NCI-H526 (cell line): Measurements from ENCODE around the gene BIRC6.
"Not testable (repeated sequence)": the region's sequence is repeated elsewhere in the genome, so short reads cannot be mapped to it uniquely, and the experiment has no call there.

Experiments used
- DNase-seq, 2 experiments: peaks; one replicate each; lab custom pipeline; 2025; lab: John Stamatoyannopoulos, UW

The BIRC6 gene

DNA sequence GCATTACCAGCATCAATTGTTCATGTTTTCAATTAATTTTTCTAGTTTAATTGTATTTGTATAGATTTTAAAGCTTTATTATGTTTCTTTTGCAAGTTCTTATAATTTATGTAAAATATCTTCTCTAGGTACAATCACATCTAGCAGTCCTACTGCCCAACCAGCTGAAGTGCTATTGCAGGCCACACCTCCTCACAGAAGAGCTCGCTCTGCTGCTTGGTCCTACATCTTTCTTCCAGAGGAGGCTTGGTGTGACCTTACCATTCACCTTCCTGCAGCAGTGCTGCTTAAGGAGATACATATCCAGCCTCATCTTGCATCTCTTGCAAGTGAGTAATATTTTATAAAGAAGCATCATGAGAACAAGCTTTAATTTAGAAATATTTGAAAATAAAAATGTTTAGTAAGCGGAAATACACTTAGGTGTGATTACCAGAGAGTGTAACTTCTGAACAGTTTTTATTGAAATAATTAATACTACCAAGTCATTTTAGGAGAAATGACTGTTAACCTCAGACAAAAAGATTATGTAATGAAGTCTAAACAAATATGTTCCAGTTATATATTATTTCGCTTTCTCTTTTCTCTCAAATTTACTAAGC, 148.2 kb downstream of the BIRC6 start:
- no peak for DNase-seq

- no peak for DNase-seq
Observed at GRCh38 chr2:32506446-32506845, 149.6 kb downstream of the BIRC6 start.

GRCh38 chr2:32514946-32515345, 158.1 kb downstream of the BIRC6 start:
- no peak for DNase-seq

- no peak for DNase-seq
Observed at GRCh38 chr2:32516567-32516966, 159.7 kb downstream of the BIRC6 start.

GRCh38 chr2:32522770-32523169, 165.9 kb downstream of the BIRC6 start:
- no peak for DNase-seq

- DNase-seq, result no peak
Observed at GRCh38 chr2:32523686-32524085, 166.9 kb downstream of the BIRC6 start.

- DNase-seq, result no peak
Observed at GRCh38 chr2:32532341-32532740, 175.5 kb downstream of the BIRC6 start.

DNA sequence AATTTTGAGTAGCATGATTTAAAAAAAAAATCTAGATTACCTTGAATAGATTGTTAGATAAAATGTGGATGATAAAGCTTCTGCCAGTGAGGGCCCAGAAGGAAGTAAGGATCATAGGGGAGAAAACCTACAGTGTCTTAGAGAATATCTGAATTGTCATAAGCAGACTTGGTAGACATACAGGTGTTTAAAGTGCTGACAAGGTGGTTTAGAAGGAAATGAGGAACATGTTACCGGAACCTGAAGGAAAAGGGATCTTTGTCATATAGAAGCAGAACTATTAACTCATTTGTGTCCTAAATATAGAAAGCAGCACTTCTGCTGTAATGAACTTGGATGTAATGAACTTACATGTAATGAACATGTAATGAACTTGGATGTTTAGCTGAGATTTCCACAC, 176.1 kb downstream of the BIRC6 start:
- no peak for DNase-seq

GRCh38 chr2:32534831-32535230, 178.0 kb downstream of the BIRC6 start:
- no peak for DNase-seq

DNA sequence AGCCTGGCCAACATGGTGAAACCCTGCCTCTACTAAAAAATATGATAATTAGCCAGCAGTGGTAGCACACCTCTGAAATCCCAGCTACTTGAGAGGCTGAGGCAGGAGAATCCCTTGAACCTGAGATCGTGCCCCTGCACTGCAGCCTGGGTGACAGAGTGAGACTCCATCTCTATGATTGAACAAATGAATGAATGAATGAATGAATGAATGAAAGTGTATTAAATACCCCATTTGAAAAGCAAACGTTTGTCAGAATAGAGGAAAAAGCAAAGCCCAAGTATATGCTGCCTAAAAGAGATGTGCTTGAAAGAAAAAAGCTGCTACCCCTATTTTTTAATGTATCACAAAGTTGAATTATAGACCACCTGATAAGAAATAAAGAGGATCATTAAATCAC, 181.9 kb downstream of the BIRC6 start:
- no peak for DNase-seq

GRCh38 chr2:32552483-32552882, 195.7 kb downstream of the BIRC6 start:
- not testable (repeated sequence) for DNase-seq

GRCh38 chr2:32553829-32554432, 197.1 kb downstream of the BIRC6 start:
- DNase-seq, result peak in 1 of 2 experiments; percentile 39

DNA sequence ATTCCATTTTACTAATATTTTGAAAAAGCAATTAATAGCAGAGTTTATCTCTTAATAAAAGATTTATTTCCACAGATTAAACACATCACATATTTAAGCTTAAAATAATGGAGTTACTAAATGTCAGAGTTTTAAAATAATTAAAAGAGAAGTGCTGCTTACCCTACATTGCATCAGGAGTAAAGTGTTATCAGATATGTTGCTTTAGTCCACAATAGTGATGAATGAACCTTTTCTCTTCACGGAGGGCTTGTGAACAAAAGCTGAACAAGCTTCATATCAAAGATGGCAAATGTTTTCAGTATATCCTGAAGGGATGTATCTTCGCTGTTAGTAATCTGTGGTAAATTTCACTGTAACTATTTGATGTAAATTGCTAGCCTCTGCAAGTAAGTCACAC, 201.7 kb downstream of the BIRC6 start:
- no peak for DNase-seq

- DNase-seq, result no peak
Observed at GRCh38 chr2:32559136-32559535, 202.3 kb downstream of the BIRC6 start.

GRCh38 chr2:32562906-32563305, 206.1 kb downstream of the BIRC6 start:
- DNase-seq, result no peak

- DNase-seq, result peak; percentile 4 to 14
Observed at GRCh38 chr2:32564417-32565035, 207.7 kb downstream of the BIRC6 start.

- no peak for DNase-seq
Observed at GRCh38 chr2:32565902-32566301, 209.1 kb downstream of the BIRC6 start.

- no peak for DNase-seq
Observed at GRCh38 chr2:32572030-32572429, 215.2 kb downstream of the BIRC6 start.

- no peak for DNase-seq
Observed at GRCh38 chr2:32572737-32573136, 215.9 kb downstream of the BIRC6 start.

- DNase-seq, result no peak
Observed at GRCh38 chr2:32591669-32592463, 235.0 kb downstream of the BIRC6 start.

GRCh38 chr2:32594573-32594972, 237.8 kb downstream of the BIRC6 start:
- DNase-seq, result no peak

- no peak for DNase-seq
Observed at GRCh38 chr2:32611366-32611765, 254.5 kb downstream of the BIRC6 start.

GRCh38 chr2:32611771-32612170, 254.9 kb downstream of the BIRC6 start:
- no peak for DNase-seq
